H1 (cell line): Measurements from ENCODE around the gene CAMTA1. TPM values are rescaled to one million over a fixed set of nuclear protein-coding genes. Genes with fewer than 3 reads are reported as not detected.

ENCODE experiments used
- ATF2 ChIP-seq: IDR thresholded peaks from 2 replicates; pipeline ENCODE4 v1.6.1; 2012; ENCODE audit warnings: low read length, inconsistent platforms
- BACH1 ChIP-seq: IDR thresholded peaks from 2 replicates; pipeline ENCODE4 v1.6.1; 2012; ENCODE audit warnings: low read length, improper control_type of control experiment
- BRCA1 ChIP-seq: IDR thresholded peaks from 2 replicates; pipeline ENCODE4 v1.6.1; 2012; ENCODE audit warnings: low read depth, low read length, improper control_type of control experiment
- CHD7 ChIP-seq: fragments of 300-600 bp; sonication (generic); IDR thresholded peaks from 2 replicates; pipeline ENCODE4 v1.7.1; 2012; ENCODE audit warnings: low read length, moderate library complexity, mild to moderate bottlenecking, inconsistent platforms; ENCODE audit not compliant: insufficient replicate concordance
- EZH2 ChIP-seq: fragments of 200-600 bp; sonication (generic); IDR thresholded peaks from 2 replicates; pipeline ENCODE4 v1.7.1; 2012; ENCODE audit warnings: low read depth, mild to moderate bottlenecking, moderate library complexity, low read length, inconsistent platforms; ENCODE audit not compliant: severe bottlenecking
- SP4 ChIP-seq: IDR thresholded peaks from 2 replicates; pipeline ENCODE4 v1.6.1; 2012; ENCODE audit warnings: low read length, inconsistent platforms
- USF2 ChIP-seq: IDR thresholded peaks from 2 replicates; pipeline ENCODE4 v1.6.1; 2011; ENCODE audit warnings: low read length, improper control_type of control experiment
- polyA plus RNA-seq, 7 experiments: library from polyadenylated mRNA; depleted of rRNA in 3 of 7; stranded (reverse) in 5 of 7; unstranded in 2 of 7; fragments of >200 nt in 5 of 7; fragments of 200-250 nt in 2 of 7; gene quantifications; 1 replicate in 5 of 7; 2 replicates in 1 of 7; 4 replicates in 1 of 7; pipeline versions ENCODE4 v1.2.1 to v1.2.3, GENCODE V29; 2011 to 2013; ENCODE audit warnings: missing spikeins in 2 of 7, mixed read lengths in 2 of 7
- total RNA-seq: library from RNA; stranded (reverse); fragmentation: NEBNext Ultra II Directional; extraction: Animal tissue kit (Norgen Biotek cat#: 25700); gene quantifications from 2 replicates; pipeline ENCODE4 v1.2.1, GENCODE V29; 2021

The CAMTA1 gene
- total and polyA plus RNA-seq, 2 of the 8 experiments (the other 6 are each of a cell fraction or from before 2014, with no cell fraction given), result 65.0 to 119 TPM

- TF ChIP-seq CHD7 (no peak), EZH2 (no peak), ATF2 (no peak), BACH1 (no peak), SP4 (no peak), USF2 (no peak), BRCA1 (no peak)
These were observed 447.4 kb downstream of the CAMTA1 start (continued) for GRCh38 chr1:7232441-7233236.
